H7 (cell line): Measurements from ENCODE around the gene PRKCE. TPM values are rescaled to one million over a fixed set of nuclear protein-coding genes. Genes with fewer than 3 reads are reported as not detected.

ENCODE experiments used
- DNase-seq: peaks from one replicate; pipeline ENCODE4 v3.0.0; 2012
- H3K27me3 ChIP-seq: 2 replicates; pipeline ENCODE4 v1.6.0; 2011; ENCODE audit warnings: mild to moderate bottlenecking, low read length; ENCODE audit not compliant: control insufficient read depth, insufficient read depth
- H3K36me3 ChIP-seq: replicated peaks from 2 replicates; pipeline ENCODE4 v1.5.1; 2011; ENCODE audit warnings: low read length; ENCODE audit not compliant: control insufficient read depth, insufficient read depth
- H3K4me3 ChIP-seq: 2 replicates; pipeline ENCODE4 v1.5.1; 2011; ENCODE audit warnings: low read depth, mild to moderate bottlenecking, control low read depth, low read length, moderate library complexity; ENCODE audit not compliant: insufficient read depth
- total RNA-seq: library from RNA; depleted of rRNA; stranded (reverse); fragments of >200 nt; shearing (Covaris generic); gene quantifications from 2 replicates; pipeline ENCODE4 v1.2.3, GENCODE V29; 2014

PRKCE gene
- total RNA-seq, 1 experiment from 2014 or later: 1.2 TPM

GRCh38 chr2:46003903-46004473, 352.5 kb downstream of the PRKCE start:
- H3K4me3 ChIP-seq: no peak overlapping the region
- H3K27me3 ChIP-seq: no peaks in the 10 kb centered on the region
- DNase-seq: no peak
- H3K36me3 ChIP-seq: no peaks in the 10 kb centered on the region

- Histone ChIP-seq H3K27me3 (no peaks in the 10 kb centered on the region), H3K36me3 (no peaks in the 10 kb centered on the region), H3K4me3 (no peak overlapping the region)
- no peak for DNase-seq
Observed at GRCh38 chr2:46006473-46007025, 355.1 kb downstream of the PRKCE start.

GRCh38 chr2:46007412-46007811, 355.9 kb downstream of the PRKCE start:
- DNase-seq: no peak
- Histone ChIP-seq H3K36me3 (no peaks in the 10 kb centered on the region), H3K27me3 (no peaks in the 10 kb centered on the region), H3K4me3 (no peak overlapping the region)

GRCh38 chr2:46008091-46008870, 356.8 kb downstream of the PRKCE start:
- no peak for DNase-seq
- Histone ChIP-seq H3K4me3 (no peak overlapping the region), H3K36me3 (no peaks in the 10 kb centered on the region), H3K27me3 (no peaks in the 10 kb centered on the region)

DNA sequence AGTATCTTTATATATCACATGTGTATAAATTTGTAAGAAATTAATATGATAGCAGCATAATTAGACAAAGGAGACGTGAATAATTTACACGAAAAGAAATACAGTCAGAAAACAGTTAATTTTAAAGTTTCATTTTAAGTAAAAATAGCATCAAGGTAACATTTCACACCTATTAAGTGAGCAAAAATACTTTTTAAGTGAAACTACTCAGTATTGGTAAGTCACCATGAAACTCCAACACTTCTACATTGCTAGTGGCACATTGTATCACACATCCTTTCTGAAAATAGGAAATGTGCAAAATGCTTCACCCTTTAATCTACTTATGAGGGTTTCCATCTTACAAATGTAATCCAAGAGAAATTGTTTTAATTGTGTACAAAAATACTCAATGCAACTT, 357.8 kb downstream of the PRKCE start:
- H3K27me3 ChIP-seq: no peaks in the 10 kb centered on the region
- H3K4me3 ChIP-seq: no peak overlapping the region
- DNase-seq: no peak
- no peaks in the 10 kb centered on the region for H3K36me3 ChIP-seq

- DNase-seq: no peak
- Histone ChIP-seq H3K4me3 (no peak overlapping the region), H3K27me3 (no peaks in the 10 kb centered on the region), H3K36me3 (no peaks in the 10 kb centered on the region)
Observed at GRCh38 chr2:46009772-46010171, 358.3 kb downstream of the PRKCE start.

DNA sequence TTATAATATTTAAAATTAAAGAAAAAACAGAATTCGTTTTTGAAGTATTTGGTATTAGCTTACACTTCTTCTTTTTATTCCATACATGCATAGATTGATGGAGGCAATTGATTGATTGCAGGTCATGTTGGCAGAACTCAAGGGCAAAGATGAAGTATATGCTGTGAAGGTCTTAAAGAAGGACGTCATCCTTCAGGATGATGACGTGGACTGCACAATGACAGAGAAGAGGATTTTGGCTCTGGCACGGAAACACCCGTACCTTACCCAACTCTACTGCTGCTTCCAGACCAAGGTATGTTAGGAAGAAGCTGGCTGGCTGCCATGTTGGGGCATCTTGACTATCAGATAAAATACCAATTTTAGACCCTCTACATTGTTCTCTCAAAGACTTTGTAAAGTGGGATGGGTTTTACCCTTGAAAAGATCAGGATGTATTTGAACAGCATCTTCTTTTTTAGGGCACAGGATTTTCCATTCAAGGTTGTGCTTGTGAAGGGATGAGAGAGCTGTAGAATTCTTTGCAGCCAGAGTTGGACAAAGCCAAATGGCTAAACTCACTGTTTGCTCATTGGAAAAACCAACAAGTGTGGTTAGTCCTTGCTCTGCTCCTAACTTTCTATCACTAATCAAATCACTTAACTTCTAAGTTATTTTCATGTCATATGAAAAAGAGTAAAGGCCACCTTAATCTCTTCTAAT, 358.9 kb downstream of the PRKCE start:
- no peaks in the 10 kb centered on the region for H3K27me3 ChIP-seq
- DNase-seq: no peak
- H3K4me3 ChIP-seq: no peak overlapping the region
- H3K36me3 ChIP-seq: no peaks in the 10 kb centered on the region

DNA sequence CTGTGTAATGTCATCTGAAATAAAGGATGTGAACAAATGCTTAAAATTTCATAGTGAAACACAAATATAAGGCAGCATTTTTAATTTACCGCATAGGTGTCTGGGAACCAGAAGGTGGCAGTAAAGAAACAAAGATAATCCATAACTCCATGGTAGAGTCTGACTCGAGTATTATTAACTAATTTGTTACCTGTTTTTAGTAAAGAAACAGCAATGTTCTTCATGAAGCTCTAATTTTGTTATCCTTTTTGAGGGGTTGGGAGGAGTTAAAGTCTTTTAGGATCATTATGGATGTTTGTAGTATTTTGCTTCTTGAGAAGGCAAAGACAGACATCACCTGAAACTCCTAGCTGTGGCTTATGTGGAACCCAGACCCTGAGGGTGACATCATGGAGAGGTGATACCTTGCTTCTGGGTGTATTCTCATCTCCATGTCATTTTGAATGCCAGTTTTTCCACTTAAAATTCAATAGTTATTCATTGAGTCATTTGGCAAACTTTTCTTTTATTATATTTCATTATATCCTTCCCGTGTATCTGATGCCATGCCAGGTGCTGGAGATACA, 359.5 kb downstream of the PRKCE start:
- DNase-seq: peak; percentile 55
- Histone ChIP-seq H3K36me3 (no peaks in the 10 kb centered on the region), H3K4me3 (no peak overlapping the region), H3K27me3 (no peaks in the 10 kb centered on the region)

DNA sequence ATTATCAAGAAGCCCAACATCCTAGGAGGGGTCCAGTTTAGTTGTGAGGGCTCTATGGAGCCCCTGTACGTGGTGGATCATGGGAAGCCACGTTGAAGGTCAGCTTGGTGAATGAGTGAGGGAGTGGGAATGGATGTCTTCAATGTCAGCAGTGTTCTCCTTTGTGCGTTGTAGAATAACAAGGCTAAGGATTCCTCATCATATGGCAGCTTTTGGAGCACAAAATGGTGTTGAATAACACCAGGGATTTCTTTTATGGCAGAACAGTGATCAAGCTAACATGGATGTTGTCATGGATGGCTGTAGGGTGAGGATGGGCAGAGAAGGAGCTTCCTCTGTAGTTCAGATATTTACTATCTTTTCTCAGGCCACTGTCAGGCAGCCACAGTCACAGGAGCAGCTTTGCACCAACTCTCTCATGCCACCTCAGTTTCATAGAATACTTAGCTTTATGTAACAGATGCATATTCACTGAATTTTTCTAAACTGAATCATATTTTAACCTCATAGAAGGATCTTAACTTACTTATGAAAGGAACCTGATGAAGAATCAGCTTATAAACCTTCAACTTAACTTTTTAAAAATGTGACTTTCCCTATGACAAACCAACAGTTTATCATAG, 361.3 kb downstream of the PRKCE start:
- no peaks in the 10 kb centered on the region for H3K36me3 ChIP-seq
- no peaks in the 10 kb centered on the region for H3K27me3 ChIP-seq
- no peak overlapping the region for H3K4me3 ChIP-seq
- no peak for DNase-seq

GRCh38 chr2:46013726-46014125, 362.3 kb downstream of the PRKCE start:
- no peaks in the 10 kb centered on the region for H3K36me3 ChIP-seq
- no peaks in the 10 kb centered on the region for H3K27me3 ChIP-seq
- DNase-seq: no peak
- H3K4me3 ChIP-seq: no peak overlapping the region

- no peaks in the 10 kb centered on the region for H3K36me3 ChIP-seq
- no peaks in the 10 kb centered on the region for H3K27me3 ChIP-seq
- DNase-seq: peak; percentile 53
- no peak overlapping the region for H3K4me3 ChIP-seq
Observed at GRCh38 chr2:46014911-46015654, 363.6 kb downstream of the PRKCE start.

GRCh38 chr2:46015671-46016070, 364.2 kb downstream of the PRKCE start:
- no peak overlapping the region for H3K4me3 ChIP-seq
- H3K27me3 ChIP-seq: no peaks in the 10 kb centered on the region
- no peaks in the 10 kb centered on the region for H3K36me3 ChIP-seq
- no peak for DNase-seq

GRCh38 chr2:46016091-46016490, 364.6 kb downstream of the PRKCE start:
- no peak for DNase-seq
- Histone ChIP-seq H3K36me3 (no peaks in the 10 kb centered on the region), H3K4me3 (no peak overlapping the region), H3K27me3 (no peaks in the 10 kb centered on the region)
